Endodermal cell (in vitro differentiated cells): ENCODE results near the gene PPP2R5C. TPM values are rescaled to one million over a fixed set of nuclear protein-coding genes. Genes with fewer than 3 reads are reported as not detected.

Experiments used
- DNase-seq: peaks from one replicate; pipeline ENCODE4 v3.0.0-alpha.2; 2017
- H3K27ac ChIP-seq: 2 replicates; pipeline ENCODE4 v1.5.1; 2013; ENCODE audit warnings: mild to moderate bottlenecking, low read depth, low read length, moderate library complexity
- H3K27me3 ChIP-seq: 2 replicates; pipeline ENCODE4 v1.6.1; 2013; ENCODE audit warnings: mild to moderate bottlenecking, low read length, moderate library complexity; ENCODE audit not compliant: insufficient read depth, control insufficient read depth, poor library complexity, severe bottlenecking
- H3K36me3 ChIP-seq: 2 replicates; pipeline ENCODE4 v1.7.0; 2013; ENCODE audit warnings: mild to moderate bottlenecking, low read length, moderate library complexity; ENCODE audit not compliant: control insufficient read depth, insufficient read depth
- H3K4me1 ChIP-seq: one replicate; pipeline ENCODE4 v1.7.0; 2013; ENCODE audit warnings: low read length; ENCODE audit not compliant: control insufficient read depth, insufficient read depth
- H3K4me3 ChIP-seq: 2 replicates; pipeline ENCODE4 v1.5.1; 2013; ENCODE audit warnings: mild to moderate bottlenecking, low read length, moderate library complexity
- H3K9ac ChIP-seq: 2 replicates; pipeline ENCODE4 v1.6.1; 2013; ENCODE audit warnings: mild to moderate bottlenecking, low read length, moderate library complexity; ENCODE audit not compliant: poor library complexity, severe bottlenecking; ENCODE audit errors: extremely low read depth
- H3K9me3 ChIP-seq: 2 replicates; pipeline ENCODE4 v1.6.1; 2013; ENCODE audit warnings: mild to moderate bottlenecking, low read length, moderate library complexity; ENCODE audit not compliant: control insufficient read depth
- H3K27ac Mint-ChIP-seq: 2 replicates; pipeline ENCODE4 v1.8.0; 2020; ENCODE audit warnings: mixed read lengths
- H3K27me3 Mint-ChIP-seq: 2 replicates; pipeline ENCODE4 v1.8.0; 2021; ENCODE audit warnings: mild to moderate bottlenecking, mixed read lengths; ENCODE audit not compliant: insufficient read depth
- H3K36me3 Mint-ChIP-seq: 2 replicates; pipeline ENCODE4 v1.8.0; 2020; ENCODE audit warnings: low read depth, mixed read lengths
- H3K4me1 Mint-ChIP-seq: 2 replicates; pipeline ENCODE4 v1.8.0; 2020; ENCODE audit warnings: mixed read lengths
- H3K4me3 Mint-ChIP-seq: 2 replicates; pipeline ENCODE4 v1.8.0; 2020; ENCODE audit warnings: mild to moderate bottlenecking, moderate library complexity, mixed read lengths
- H3K9me3 Mint-ChIP-seq: 2 replicates; pipeline ENCODE4 v1.8.0; 2020; ENCODE audit warnings: mild to moderate bottlenecking, mixed read lengths
- CTCF ChIP-seq: fragments of 200-600 bp; sonication (generic); conservative IDR thresholded peaks from 2 replicates; pipeline ENCODE4 v1.5.0; 2021; ENCODE audit warnings: antibody characterized with exemption, mild to moderate bottlenecking
- WGBS, 2 experiments: methylation state at CpG; one replicate each; pipeline versions ENCODE4 v1.1.5 to v1.1.7; 2013; ENCODE audit warnings: missing lambda C conversion rate in 2 of 2, mixed read lengths in 1 of 2; ENCODE audit not compliant: insufficient coverage in 1 of 2, insufficient read length in 1 of 2; 5-methylcytosine and 5-hydroxymethylcytosine counted together
- total RNA-seq, 2 donors: library from RNA; stranded (reverse); fragmentation: NEBNext Ultra II Directional in 1 of 2; extraction: Animal tissue kit (Norgen Biotek cat#: 25700) in 1 of 2; gene quantifications; 2 replicates in 1 of 2; 3 replicates in 1 of 2; pipeline ENCODE4 v1.2.1, GENCODE V29; 2021

PPP2R5C gene
- total RNA-seq, 2 donors from 2014 or later, result 116 to 117 TPM

- no peak for DNase-seq
- Histone ChIP-seq H3K9me3 (no peaks in the 10 kb centered on the region), H3K36me3 (peaks cover 29% of the 10 kb centered on the region), H3K4me1 (no peaks in the 10 kb centered on the region), H3K27me3 (no peaks in the 10 kb centered on the region), H3K27ac (no peak overlapping the region), H3K9ac (no peak overlapping the region), H3K4me3 (no peak overlapping the region)
- no peak for TF ChIP-seq CTCF
- Mint-ChIP-seq H3K36me3 (peaks cover 35% of the 10 kb centered on the region), H3K9me3 (no peaks in the 10 kb centered on the region), H3K4me3 (no peak overlapping the region), H3K4me1 (no peaks in the 10 kb centered on the region), H3K27me3 (no peaks in the 10 kb centered on the region), H3K27ac (no peak overlapping the region)
- 95 to 96% methylated on average over 20 to 33 of the region's 33 CpGs for WGBS, 2 experiments
Measured at GRCh38 chr14:101925152-101925551, 163.6 kb downstream of the PPP2R5C start.

- H3K27ac ChIP-seq, result no peak overlapping the region
- H3K27ac Mint-ChIP-seq, result no peak overlapping the region
- no peaks in the 10 kb centered on the region for H3K4me1 ChIP-seq
- no peak overlapping the region for H3K4me3 ChIP-seq
- H3K36me3 Mint-ChIP-seq, result peaks cover 28% of the 10 kb centered on the region
- TF ChIP-seq CTCF, result no peak
- no peak overlapping the region for H3K9ac ChIP-seq
- WGBS, 2 experiments, result 94 to 95% methylated on average over 7 to 8 of the region's 8 CpGs
- H3K4me1 Mint-ChIP-seq, result no peaks in the 10 kb centered on the region
- H3K27me3 ChIP-seq, result no peaks in the 10 kb centered on the region
- no peak for DNase-seq
- peaks cover 26% of the 10 kb centered on the region for H3K36me3 ChIP-seq
- no peak overlapping the region for H3K4me3 Mint-ChIP-seq
- no peaks in the 10 kb centered on the region for H3K9me3 Mint-ChIP-seq
- H3K27me3 Mint-ChIP-seq, result no peaks in the 10 kb centered on the region
- no peaks in the 10 kb centered on the region for H3K9me3 ChIP-seq
Measured at GRCh38 chr14:101926085-101926484, 164.6 kb downstream of the PPP2R5C start.

- Histone ChIP-seq H3K27me3 (no peaks in the 10 kb centered on the region), H3K36me3 (peaks cover 21% of the 10 kb centered on the region), H3K9me3 (no peaks in the 10 kb centered on the region), H3K27ac (no peak overlapping the region), H3K4me1 (no peaks in the 10 kb centered on the region), H3K9ac (no peak overlapping the region), H3K4me3 (no peak overlapping the region)
- Mint-ChIP-seq H3K27me3 (no peaks in the 10 kb centered on the region), H3K27ac (no peak overlapping the region), H3K9me3 (no peaks in the 10 kb centered on the region), H3K36me3 (peaks cover 23% of the 10 kb centered on the region), H3K4me3 (no peak overlapping the region), H3K4me1 (no peaks in the 10 kb centered on the region)
- no peak for TF ChIP-seq CTCF
- no peak for DNase-seq
- 96 to 100% methylated on average over 1 to 5 of the region's 5 CpGs for WGBS, 2 experiments
Measured at GRCh38 chr14:101926620-101927019, 165.1 kb downstream of the PPP2R5C start.
